HG02763 (cell line): ENCODE results near the gene CSTA.

ENCODE experiments used
- ATAC-seq: cut with Tn5 transposase; IDR thresholded peaks from one replicate; pipeline ENCODE4 v1.9.1; 2021; ENCODE audit warnings: mild to moderate bottlenecking, moderate library complexity; ENCODE audit not compliant: unreplicated experiment

The CSTA gene

GRCh38 chr3:122318620-122319019 lies 6.4 kb upstream of the CSTA start:
- no peak for ATAC-seq

GRCh38 chr3:122322095-122323075 lies 2.7 kb upstream of the CSTA start:
- no peak for ATAC-seq

- no peak for ATAC-seq
Observed at GRCh38 chr3:122325769-122326168, 721 bp downstream of the CSTA start.

- ATAC-seq: no peak
Observed at GRCh38 chr3:122331886-122332285, 6.8 kb downstream of the CSTA start.

- no peak for ATAC-seq
Observed at GRCh38 chr3:122332551-122332950, 7.5 kb downstream of the CSTA start.

- ATAC-seq: no peak
Observed at GRCh38 chr3:122342803-122343202, 17.8 kb downstream of the CSTA start.

GRCh38 chr3:122343654-122344053 lies 18.6 kb downstream of the CSTA start:
- no peak for ATAC-seq

GRCh38 chr3:122349171-122349570 lies 24.1 kb downstream of the CSTA start:
- no peak for ATAC-seq

GRCh38 chr3:122350814-122351418 lies 25.9 kb downstream of the CSTA start:
- ATAC-seq: no peak

- ATAC-seq: no peak
Observed at GRCh38 chr3:122351612-122352011, 26.6 kb downstream of the CSTA start.

- ATAC-seq: no peak
Observed at GRCh38 chr3:122353215-122353614, 28.2 kb downstream of the CSTA start.

- no peak for ATAC-seq
Observed at GRCh38 chr3:122353893-122354401, 28.9 kb downstream of the CSTA start.

GRCh38 chr3:122355612-122356011 lies 30.6 kb downstream of the CSTA start:
- ATAC-seq: no peak

GRCh38 chr3:122356402-122356801 lies 31.4 kb downstream of the CSTA start:
- ATAC-seq: no peak

- no peak for ATAC-seq
Observed at GRCh38 chr3:122357828-122358702, 33.0 kb downstream of the CSTA start.

- ATAC-seq: no peak
Observed at GRCh38 chr3:122358703-122359032, 33.6 kb downstream of the CSTA start.

GRCh38 chr3:122362026-122362425 lies 37.0 kb downstream of the CSTA start:
- ATAC-seq: no peak

GRCh38 chr3:122364490-122364889 lies 39.4 kb downstream of the CSTA start:
- no peak for ATAC-seq

- ATAC-seq: no peak
Observed at GRCh38 chr3:122365073-122365472, 40.0 kb downstream of the CSTA start.

- peak; percentile 41 for ATAC-seq
Observed at GRCh38 chr3:122365582-122366378, 40.7 kb downstream of the CSTA start.
